ENCODE data around the gene SLC5A3.

Gene SLC5A3

GRCh38 chr21:34071683-34072082 lies 1.7 kb upstream of the SLC5A3 start:
- DNase-seq (ENCODE audit: low read depth): no peak

GRCh38 chr21:34072145-34073031 lies 990 bp upstream of the SLC5A3 start:
- peak; percentile 6 for DNase-seq (ENCODE audit: low read depth)

DNA sequence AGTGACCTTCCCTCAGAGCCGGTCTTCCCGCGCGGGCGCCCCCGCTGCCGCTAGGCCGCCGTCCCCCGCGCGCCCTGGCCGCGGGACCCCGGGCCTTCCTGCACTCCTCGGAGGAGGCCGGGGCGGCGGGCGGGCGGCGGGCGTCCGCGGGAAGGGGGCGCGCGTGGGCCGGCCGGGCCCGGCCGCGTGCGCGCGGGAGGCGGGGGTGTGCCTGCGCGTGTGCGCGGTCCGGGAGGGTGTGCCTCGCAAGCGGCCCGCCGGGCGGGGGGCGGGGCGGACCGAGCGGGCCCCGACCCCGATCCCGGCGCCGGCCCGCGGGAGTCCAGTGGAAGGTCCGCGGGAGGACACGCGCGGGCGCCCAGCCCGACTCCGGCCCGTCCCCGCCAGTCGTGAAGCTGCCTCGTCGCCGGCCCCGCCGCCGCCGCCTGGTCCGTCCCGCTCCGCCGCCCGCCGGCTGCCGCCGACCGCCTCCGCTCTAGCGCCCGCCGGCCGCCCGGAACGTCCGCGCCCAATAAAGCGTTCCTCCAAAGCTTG lies 438 bp downstream of the SLC5A3 start:
- DNase-seq (ENCODE audit: low read depth): peak; percentile 25

DNA sequence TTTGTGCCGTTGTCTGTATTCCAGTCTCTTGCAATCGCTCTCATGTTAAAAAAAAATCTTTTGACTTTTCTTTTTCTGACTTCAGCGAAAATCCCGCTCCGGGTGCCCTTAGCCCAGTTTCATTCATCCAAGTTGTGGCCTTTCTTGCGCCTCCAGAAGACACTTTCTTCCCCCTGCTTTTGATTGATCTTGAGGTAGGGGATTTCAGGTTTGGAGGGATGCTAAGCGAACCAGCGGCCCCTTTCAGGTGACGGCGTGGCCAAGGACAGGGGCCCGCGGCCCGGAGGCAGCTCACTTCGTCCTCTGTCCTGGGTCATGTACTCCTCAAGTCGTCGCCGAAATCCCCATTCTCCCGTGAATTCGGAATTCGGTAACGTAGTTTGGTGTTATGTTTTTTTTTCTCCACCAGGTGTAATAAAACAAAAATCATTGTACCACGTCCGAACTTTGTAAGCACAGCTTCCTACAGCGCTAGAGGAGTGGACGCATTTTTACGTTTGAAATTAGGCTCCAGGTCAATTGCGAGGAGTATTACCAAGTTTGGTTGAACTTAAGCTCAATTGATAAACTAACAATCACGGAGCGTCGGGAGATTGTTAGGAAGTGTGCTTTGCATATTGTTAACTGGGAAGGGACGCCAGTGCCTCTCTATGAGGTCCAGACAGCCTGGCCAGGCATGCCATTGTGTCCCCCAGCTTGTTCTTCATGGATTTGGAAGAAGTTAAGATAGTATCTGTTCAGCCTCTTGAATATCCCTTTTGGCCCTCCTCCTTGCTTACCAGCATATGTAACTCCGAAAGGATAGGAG lies 1.1 kb downstream of the SLC5A3 start:
- DNase-seq (ENCODE audit: low read depth): no peak

GRCh38 chr21:34075091-34075425 lies 1.7 kb downstream of the SLC5A3 start:
- DNase-seq (ENCODE audit: low read depth): no peak

- no peak for DNase-seq (ENCODE audit: low read depth)
Observed at GRCh38 chr21:34075760-34076660, 2.6 kb downstream of the SLC5A3 start.

- no peak for DNase-seq (ENCODE audit: low read depth)
Observed at GRCh38 chr21:34076835-34077234, 3.5 kb downstream of the SLC5A3 start.

- DNase-seq (ENCODE audit: low read depth): no peak
Observed at GRCh38 chr21:34077888-34078287, 4.5 kb downstream of the SLC5A3 start.

DNA sequence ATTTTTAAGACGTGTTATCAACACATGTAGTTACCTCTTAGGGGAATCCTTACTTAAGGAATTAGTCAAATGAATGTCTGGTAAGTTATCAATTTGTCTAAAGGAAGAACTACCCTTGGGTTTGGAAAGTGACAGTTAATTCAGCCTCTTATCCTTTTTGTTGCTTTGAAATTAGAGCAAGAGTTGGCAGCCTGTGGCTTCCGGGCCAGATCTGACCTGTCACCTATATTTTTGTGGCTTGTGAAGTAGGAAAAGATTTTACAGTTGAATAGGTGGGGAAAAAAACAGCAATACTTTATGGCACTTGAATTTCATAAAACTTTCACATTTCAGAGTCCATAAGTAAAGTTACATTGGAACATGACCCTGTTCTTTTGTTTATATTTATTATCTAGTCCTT lies 5.5 kb downstream of the SLC5A3 start:
- no peak for DNase-seq (ENCODE audit: low read depth)

- DNase-seq (ENCODE audit: low read depth): no peak
Observed at GRCh38 chr21:34080710-34081109, 7.3 kb downstream of the SLC5A3 start.

- DNase-seq (ENCODE audit: low read depth): no peak
Observed at GRCh38 chr21:34082769-34083168, 9.4 kb downstream of the SLC5A3 start.

- DNase-seq (ENCODE audit: low read depth): no peak
Observed at GRCh38 chr21:34083357-34083756, 10.0 kb downstream of the SLC5A3 start.

DNA sequence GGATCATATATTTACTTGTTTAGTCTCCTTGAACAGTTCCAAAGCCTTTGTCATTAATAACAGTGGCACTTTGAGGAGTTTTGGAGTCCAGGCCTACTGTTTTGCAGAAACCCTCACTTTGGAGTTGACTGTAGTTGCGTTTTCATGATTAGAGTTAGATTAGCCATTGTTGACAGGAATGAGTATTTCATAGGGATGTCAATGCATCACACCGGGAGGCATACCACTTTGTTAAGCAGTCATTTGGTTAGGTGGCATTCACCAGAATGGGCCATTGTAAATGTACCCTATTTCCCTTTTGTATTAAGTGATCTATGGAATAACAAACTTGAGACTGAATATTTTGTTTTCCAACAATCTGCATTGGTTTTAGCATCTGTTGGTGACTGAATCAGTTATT lies 11.8 kb downstream of the SLC5A3 start:
- no peak for DNase-seq (ENCODE audit: low read depth)

DNA sequence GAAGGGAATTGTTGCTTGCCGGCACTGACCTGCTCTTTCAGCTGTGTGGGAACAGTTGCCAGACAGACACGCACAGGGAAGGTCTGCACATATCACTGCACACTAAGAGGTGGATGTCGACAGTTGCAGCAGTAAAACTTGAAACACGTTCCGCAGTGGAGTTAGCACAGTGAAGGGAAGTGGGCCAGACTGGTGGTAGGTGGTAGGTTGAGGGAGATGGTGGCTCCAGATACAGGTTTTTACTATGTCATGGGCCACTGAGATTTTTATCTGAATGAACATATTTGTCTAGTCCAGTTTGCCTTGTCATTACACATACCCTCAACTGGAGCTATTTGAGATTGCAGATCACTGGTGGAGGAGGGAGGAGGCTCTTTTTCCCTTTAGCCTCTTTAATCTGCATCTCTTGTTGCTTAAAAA lies 13.5 kb downstream of the SLC5A3 start:
- no peak for DNase-seq (ENCODE audit: low read depth)

GRCh38 chr21:34088752-34089151 lies 15.4 kb downstream of the SLC5A3 start:
- no peak for DNase-seq (ENCODE audit: low read depth)

- no peak for DNase-seq (ENCODE audit: low read depth)
Observed at GRCh38 chr21:34091032-34091431, 17.7 kb downstream of the SLC5A3 start.

- DNase-seq (ENCODE audit: low read depth): no peak
Observed at GRCh38 chr21:34091607-34092006, 18.2 kb downstream of the SLC5A3 start.

- DNase-seq (ENCODE audit: low read depth): no peak
Observed at GRCh38 chr21:34092262-34092921, 19.0 kb downstream of the SLC5A3 start.

DNA sequence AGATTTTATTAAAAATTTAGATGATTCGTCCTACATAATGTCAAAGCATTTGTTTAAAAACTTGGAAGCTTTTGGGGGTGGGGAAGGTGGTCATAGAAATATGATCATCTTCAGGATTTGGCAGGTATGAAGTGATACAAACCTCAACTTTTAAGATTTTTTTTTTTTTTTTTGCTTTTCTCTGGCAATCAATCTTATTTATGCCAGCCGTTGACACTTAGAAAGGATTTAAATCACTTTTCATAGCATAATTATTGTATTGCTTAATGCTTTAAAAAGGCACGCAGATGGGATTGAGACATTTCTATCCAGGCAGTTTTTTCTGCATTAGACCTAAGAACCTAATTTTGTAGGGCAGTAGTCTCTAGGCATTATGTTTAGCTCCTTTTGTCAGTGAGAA lies 19.7 kb downstream of the SLC5A3 start:
- no peak for DNase-seq (ENCODE audit: low read depth)

DNA sequence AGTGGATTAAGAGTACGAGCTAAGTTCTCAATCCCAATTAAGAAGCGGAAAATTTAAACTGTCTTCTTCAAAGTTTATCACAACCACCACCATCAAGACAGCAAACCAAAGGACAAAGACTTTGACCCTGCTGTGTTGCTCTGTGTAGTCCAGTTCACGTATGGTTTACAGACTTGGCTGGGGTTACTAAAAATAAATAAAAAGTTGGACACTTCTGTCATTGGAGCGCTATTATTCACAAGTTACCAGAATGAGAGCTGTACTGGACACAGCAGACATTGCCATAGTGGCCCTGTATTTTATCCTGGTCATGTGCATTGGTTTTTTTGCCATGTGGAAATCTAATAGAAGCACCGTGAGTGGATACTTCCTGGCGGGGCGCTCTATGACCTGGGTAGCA lies 21.6 kb downstream of the SLC5A3 start:
- no peak for DNase-seq (ENCODE audit: low read depth)

DNA sequence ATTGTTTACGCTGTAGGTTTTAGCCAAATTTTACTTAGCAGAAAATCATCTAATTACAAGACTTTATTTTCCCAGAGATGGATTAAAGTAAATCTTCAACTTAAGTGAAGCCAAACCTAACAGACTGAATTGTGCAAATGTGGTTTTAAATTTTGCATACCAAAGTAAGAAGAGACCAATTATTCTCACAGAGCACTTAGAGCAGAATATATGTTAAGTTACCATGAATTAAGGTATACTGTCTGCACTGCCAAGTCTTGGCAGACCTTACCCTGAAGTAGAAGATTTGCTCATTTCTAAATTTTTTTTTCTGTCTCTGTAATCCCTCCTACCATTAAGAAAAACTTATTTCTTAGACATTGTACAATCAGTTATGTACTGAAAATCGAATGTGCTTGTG lies 24.1 kb downstream of the SLC5A3 start:
- no peak for DNase-seq (ENCODE audit: low read depth)

GRCh38 chr21:34100337-34100736 lies 27.0 kb downstream of the SLC5A3 start:
- no peak for DNase-seq (ENCODE audit: low read depth)
